GM12892 (cell line): ENCODE data around the gene CIT.

Source experiments
- POLR2AphosphoS5 ChIP-seq: IDR thresholded peaks from 2 replicates; pipeline ENCODE4 v1.6.1; 2011; ENCODE audit warnings: low read depth, low read length, control low read depth
- TAF1 ChIP-seq: IDR thresholded peaks from 2 replicates; pipeline ENCODE4 v1.6.1; 2011; ENCODE audit warnings: low read depth, mild to moderate bottlenecking, control low read depth, low read length, borderline replicate concordance

- TF ChIP-seq TAF1: no peak
- TF ChIP-seq POLR2AphosphoS5: no peak
Observed at GRCh38 chr12:119718141-119718540, 159.0 kb downstream of the CIT start.
